Left kidney (tissue), 2 donors: ENCODE data around the gene ACTRT2. TPM values are rescaled to one million over a fixed set of nuclear protein-coding genes. Genes with fewer than 3 reads are reported as not detected.

ENCODE experiments used
- DNase-seq: peaks from one replicate; pipeline ENCODE4 v3.0.0-alpha.2; 2013
- polyA plus RNA-seq: library from polyadenylated mRNA; unstranded; fragments of 120-200 nt; gene quantifications from one replicate; pipeline ENCODE4 v1.2.1, GENCODE V29; 2013; ENCODE audit not compliant: insufficient read length

Gene ACTRT2
- polyA plus RNA-seq, 1 donor: not detected

- peak; percentile 80 for DNase-seq
Observed at GRCh38 chr1:3069491-3070308, 48.4 kb downstream of the ACTRT2 start.

GRCh38 chr1:3070309-3070643 is 49.0 kb downstream of the ACTRT2 start:
- no peak for DNase-seq

GRCh38 chr1:3070644-3071564 is 49.6 kb downstream of the ACTRT2 start:
- no peak for DNase-seq

DNA sequence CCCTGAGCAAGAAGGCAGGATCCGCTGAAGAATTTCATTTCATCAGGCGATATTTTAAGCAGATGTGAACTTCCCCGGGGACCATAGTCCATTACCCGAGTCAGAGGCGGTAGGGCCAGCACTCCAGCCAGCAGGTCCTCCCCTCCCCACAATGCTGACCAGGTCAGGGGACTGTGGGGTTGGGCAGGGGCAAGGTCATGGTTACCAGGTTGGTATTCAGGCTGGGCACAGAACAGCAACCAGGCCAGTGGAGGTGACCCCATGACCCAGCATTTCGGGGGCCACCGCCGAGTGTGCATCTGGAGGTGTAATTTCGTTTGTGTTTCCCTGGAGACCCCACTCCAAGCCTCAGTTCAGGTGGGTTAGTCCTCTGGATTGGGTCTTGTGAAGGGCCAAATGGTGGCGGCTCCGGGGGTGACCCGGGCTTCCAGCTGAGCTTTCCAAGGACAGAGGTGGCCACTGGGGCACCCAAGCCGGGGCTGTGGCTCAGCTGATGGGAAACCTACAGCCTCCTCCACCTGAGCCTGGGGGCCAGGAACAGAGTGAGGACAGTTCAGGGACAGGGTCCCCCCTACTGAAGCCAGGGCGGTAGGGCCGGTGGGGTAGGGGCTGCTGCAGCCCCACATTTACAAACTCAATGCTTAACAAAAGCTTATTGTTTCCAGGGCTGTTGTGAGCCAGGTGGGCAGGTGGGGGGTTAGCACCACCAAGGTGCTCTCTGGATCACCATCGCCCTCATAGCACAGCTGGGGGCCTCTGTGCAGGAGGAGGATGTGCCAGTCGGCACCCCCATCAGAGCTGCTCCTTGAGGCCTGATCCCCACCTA is 50.5 kb downstream of the ACTRT2 start:
- no peak for DNase-seq

Other genes with a start within 250 kb of the ACTRT2 start
- 1.3 TPM for gene TTC34, start 219.8 kb upstream of the ACTRT2 start, polyA plus RNA-seq
- gene PRDM16, start 47.7 kb downstream of the ACTRT2 start, polyA plus RNA-seq: 7.3 TPM